NCI-H2081 (cell line): ENCODE results near the gene EDNRA.

Source experiments
- DNase-seq, 2 experiments: peaks; one replicate each; lab custom pipeline; 2025; lab: John Stamatoyannopoulos, UW

Gene EDNRA

GRCh38 chr4:147542229-147542990 is 61.5 kb downstream of the EDNRA start:
- DNase-seq = no peak

GRCh38 chr4:147543034-147543433 is 62.1 kb downstream of the EDNRA start:
- DNase-seq = no peak

DNA sequence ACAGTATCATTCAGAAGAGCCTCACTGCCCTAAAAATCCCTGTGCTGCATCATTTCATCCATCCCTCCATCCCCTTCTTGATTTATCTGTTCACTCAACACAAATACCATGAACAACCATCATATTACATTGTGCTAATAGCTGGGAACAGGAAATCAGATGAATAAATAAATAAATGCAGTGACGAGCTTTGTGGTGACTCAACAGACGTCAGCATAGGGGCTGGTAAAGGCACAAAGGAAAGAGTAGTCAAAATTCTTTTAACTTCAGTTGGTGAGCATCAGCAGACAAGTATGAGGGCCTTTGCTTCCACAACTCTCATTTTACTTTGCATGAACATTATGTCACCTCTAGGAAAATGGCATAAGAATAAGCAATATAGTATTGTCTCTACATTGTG is 65.5 kb downstream of the EDNRA start:
- DNase-seq = no peak

- no peak for DNase-seq
Measured at GRCh38 chr4:147547314-147548056, 66.6 kb downstream of the EDNRA start.

DNA sequence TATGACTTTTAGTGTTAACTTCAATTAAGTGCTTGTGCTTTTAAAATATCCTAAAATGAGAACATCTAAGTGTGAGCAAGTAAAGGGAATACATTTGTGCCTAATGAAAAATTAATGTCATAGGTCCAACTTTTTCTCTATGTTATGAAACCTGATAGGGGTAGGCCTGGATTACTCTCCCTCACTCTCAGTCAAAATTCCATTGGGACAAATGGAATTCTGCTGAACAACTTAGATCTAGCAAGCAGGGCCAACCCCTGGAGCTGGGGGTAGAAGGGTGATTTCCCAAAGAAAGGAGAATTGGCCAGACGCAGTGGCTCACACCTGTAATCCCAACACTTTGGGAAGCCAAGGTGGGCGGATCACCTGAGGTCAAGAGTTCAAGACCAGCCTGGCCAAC is 67.4 kb downstream of the EDNRA start:
- DNase-seq = no peak

- DNase-seq = no peak
Measured at GRCh38 chr4:147550626-147551246, 69.8 kb downstream of the EDNRA start.

DNA sequence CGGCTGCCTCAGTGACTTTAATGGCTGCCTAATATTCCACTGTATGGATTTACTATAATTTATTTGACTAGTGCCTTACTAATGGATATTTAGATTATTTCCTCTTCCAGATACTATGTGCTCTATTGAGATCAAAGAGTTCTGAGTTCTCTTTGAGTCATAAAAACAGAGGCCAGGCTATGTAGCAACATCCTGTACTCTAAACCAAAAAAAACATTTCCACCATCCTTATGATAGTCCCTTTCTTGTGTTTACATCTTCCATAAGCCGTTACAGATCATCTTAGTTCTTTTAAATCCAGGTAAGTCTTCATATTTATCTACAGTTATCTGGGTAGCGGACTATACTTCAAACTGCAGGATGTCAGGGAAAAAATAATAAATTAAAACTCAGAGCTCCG is 79.7 kb downstream of the EDNRA start:
- no peak for DNase-seq

GRCh38 chr4:147566762-147567161 is 85.9 kb downstream of the EDNRA start:
- DNase-seq = no peak

- no peak for DNase-seq
Measured at GRCh38 chr4:147567276-147567675, 86.4 kb downstream of the EDNRA start.

DNA sequence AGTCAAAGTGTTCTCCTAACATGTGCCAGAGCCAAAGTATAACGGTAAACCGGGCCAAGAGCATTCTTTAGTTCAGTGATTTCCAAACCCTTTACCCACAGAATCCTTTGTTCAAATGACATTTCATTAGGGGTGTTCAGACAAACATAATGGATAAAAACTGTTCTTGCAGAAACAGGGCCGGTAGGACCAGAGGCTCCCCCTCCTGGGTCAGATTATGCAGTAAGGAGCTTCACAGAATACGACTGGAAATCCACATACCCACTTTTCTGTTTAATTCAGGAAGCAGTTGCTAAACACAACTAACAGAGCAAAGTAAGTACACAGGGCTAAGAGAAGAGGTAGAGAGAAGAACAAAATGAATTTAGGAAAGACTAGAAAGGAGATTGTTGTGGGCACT is 89.7 kb downstream of the EDNRA start:
- no peak for DNase-seq

DNA sequence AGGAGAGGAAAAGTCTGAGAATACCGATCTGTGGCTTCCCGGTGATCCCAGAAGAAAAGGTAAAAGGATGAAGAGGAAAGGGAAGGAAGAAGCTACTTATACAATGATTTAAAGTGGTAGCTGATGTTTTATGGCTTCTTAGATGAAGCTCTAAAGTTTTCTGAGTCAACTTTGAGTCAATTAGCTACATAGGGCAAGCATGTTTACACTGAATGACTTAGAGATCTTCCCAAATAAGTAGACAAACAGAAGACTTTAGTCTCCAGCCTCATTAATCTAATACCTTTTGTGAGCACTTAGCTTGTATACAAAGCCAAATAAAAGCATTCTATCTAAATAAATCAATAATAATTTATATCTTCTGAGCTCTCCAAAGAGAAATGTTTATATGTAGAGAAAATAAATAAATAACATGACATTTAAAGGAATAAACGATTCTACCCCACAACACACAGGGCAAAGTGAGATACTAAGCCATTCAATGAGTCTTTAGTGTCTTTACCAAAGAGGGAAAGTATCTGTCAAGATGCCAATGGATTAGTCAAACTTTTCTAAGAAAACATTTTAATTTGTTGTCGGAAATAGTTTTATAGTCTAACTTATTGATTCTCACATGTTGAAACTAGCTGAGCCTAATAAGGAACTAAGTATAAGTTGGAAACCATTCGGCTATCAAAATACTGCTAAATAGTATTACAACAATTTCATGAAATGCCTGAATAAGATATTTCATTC is 90.3 kb downstream of the EDNRA start:
- no peak for DNase-seq

GRCh38 chr4:147576084-147576483 is 95.2 kb downstream of the EDNRA start:
- no peak for DNase-seq

- no peak for DNase-seq
Measured at GRCh38 chr4:147578051-147578476, 97.2 kb downstream of the EDNRA start.

- DNase-seq = no peak
Measured at GRCh38 chr4:147578593-147578992, 97.7 kb downstream of the EDNRA start.

GRCh38 chr4:147580396-147580795 is 99.5 kb downstream of the EDNRA start:
- DNase-seq = no peak

GRCh38 chr4:147581606-147582350 is 100.9 kb downstream of the EDNRA start:
- DNase-seq = no peak

GRCh38 chr4:147582386-147583060 is 101.6 kb downstream of the EDNRA start:
- DNase-seq = no peak

- DNase-seq = no peak
Measured at GRCh38 chr4:147583876-147584275, 103.0 kb downstream of the EDNRA start.

- DNase-seq = no peak
Measured at GRCh38 chr4:147586032-147586431, 105.1 kb downstream of the EDNRA start.

DNA sequence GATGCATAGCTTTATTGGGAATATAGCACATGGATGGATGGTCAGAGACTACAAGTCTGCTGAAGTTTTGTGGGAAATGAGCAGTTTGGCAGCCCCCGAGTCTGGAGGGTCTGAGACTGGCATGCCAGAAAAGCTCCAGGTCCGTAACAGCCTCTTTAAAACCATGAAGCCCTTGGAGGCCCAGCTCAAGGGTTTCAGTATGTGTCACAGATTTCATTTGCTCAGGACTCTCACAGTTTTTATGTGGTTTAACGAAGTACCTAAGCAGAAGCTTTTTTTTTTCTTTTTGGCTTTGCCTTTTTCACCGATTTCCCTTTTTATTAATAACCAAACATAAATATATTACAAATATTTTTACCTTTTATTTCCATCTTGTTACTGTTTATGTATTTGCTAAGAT is 105.7 kb downstream of the EDNRA start:
- no peak for DNase-seq

- no peak for DNase-seq
Measured at GRCh38 chr4:147587041-147587440, 106.1 kb downstream of the EDNRA start.
